ENCODE data around the gene CREB3L4. TPM values are rescaled to one million over a fixed set of nuclear protein-coding genes. Genes with fewer than 3 reads are reported as not detected.
A peak's percentile ranks its signal among the peaks of the same experiment; 100 is the strongest.
"Not testable (repeated sequence)": the region's sequence is repeated elsewhere in the genome, so short reads cannot be mapped to it uniquely, and the experiment has no call there.

CREB3L4 gene
- total RNA-seq, 1 donor from 2014 or later: 5.4 TPM

- DNase-seq (ENCODE audit: extremely low read depth, low read depth, low spot score): no peak
These were observed 16.6 kb downstream of the CREB3L4 start for GRCh38 chr1:153984123-153984894.

GRCh38 chr1:153985341-153985912, 17.7 kb downstream of the CREB3L4 start:
- DNase-seq (ENCODE audit: extremely low read depth, low read depth, low spot score): no peak

- DNase-seq (ENCODE audit: extremely low read depth, low read depth, low spot score): no peak
These were observed 18.4 kb downstream of the CREB3L4 start, which contains the start of gene RAB13 for GRCh38 chr1:153985941-153986761. RAB13 (minus strand) TSS chr1:153986339; CDS start chr1:153986236, 103 bp downstream.

GRCh38 chr1:153987621-153988020, 19.9 kb downstream of the CREB3L4 start:
- no peak for DNase-seq (ENCODE audit: extremely low read depth, low read depth, low spot score)

GRCh38 chr1:153990468-153991150, 22.9 kb downstream of the CREB3L4 start, which contains the start of gene RPS27:
RPS27 (plus strand) TSS chr1:153990762; CDS start chr1:153990797, 35 bp downstream.
- DNase-seq (ENCODE audit: extremely low read depth, low read depth, low spot score): peak; percentile 96

- no peak for DNase-seq (ENCODE audit: extremely low read depth, low read depth, low spot score)
These were observed 23.5 kb downstream of the CREB3L4 start for GRCh38 chr1:153991151-153991630.

GRCh38 chr1:153991806-153992205, 24.1 kb downstream of the CREB3L4 start:
- DNase-seq (ENCODE audit: extremely low read depth, low read depth, low spot score): no peak

- DNase-seq (ENCODE audit: extremely low read depth, low read depth, low spot score): no peak
These were observed 27.5 kb downstream of the CREB3L4 start for GRCh38 chr1:153995202-153995601.

- DNase-seq (ENCODE audit: extremely low read depth, low read depth, low spot score): no peak
These were observed 27.9 kb downstream of the CREB3L4 start for GRCh38 chr1:153995640-153996039.

GRCh38 chr1:153996882-153997281, 29.2 kb downstream of the CREB3L4 start:
- not testable (repeated sequence) for DNase-seq (ENCODE audit: extremely low read depth, low read depth, low spot score)

- DNase-seq (ENCODE audit: extremely low read depth, low read depth, low spot score): no peak
These were observed 32.7 kb downstream of the CREB3L4 start for GRCh38 chr1:154000420-154000819.

- DNase-seq (ENCODE audit: extremely low read depth, low read depth, low spot score): no peak
These were observed 38.4 kb downstream of the CREB3L4 start for GRCh38 chr1:154006136-154006535.

GRCh38 chr1:154012129-154012528, 44.4 kb downstream of the CREB3L4 start:
- no peak for DNase-seq (ENCODE audit: extremely low read depth, low read depth, low spot score)

GRCh38 chr1:154012543-154012942, 44.8 kb downstream of the CREB3L4 start:
- not testable (repeated sequence) for DNase-seq (ENCODE audit: extremely low read depth, low read depth, low spot score)

GRCh38 chr1:154014154-154014907, 46.6 kb downstream of the CREB3L4 start:
- no peak for DNase-seq (ENCODE audit: extremely low read depth, low read depth, low spot score)

GRCh38 chr1:154019269-154019668, 51.6 kb downstream of the CREB3L4 start:
- no peak for DNase-seq (ENCODE audit: extremely low read depth, low read depth, low spot score)

- no peak for DNase-seq (ENCODE audit: extremely low read depth, low read depth, low spot score)
These were observed 52.2 kb downstream of the CREB3L4 start for GRCh38 chr1:154019940-154020339.

All from glomerular endothelial cell (primary cell).